Activated CD4-positive, alpha-beta T cell treated with anti-CD3 and anti-CD28 coated beads, Interleukin-2, amount 10 ng/mL, durations not matched to agents 24 days and 14 days (primary cell): Measurements from ENCODE around the gene IL9. TPM values are rescaled to one million over a fixed set of nuclear protein-coding genes. Genes with fewer than 3 reads are reported as not detected.

Experiments used
- DNase-seq: peaks from one replicate; pipeline ENCODE4 v3.0.0; 2022
- H3K27ac Mint-ChIP-seq: one replicate; pipeline ENCODE4 v1.8.0; 2022; ENCODE audit warnings: mild to moderate bottlenecking, mixed read lengths
- H3K27me3 Mint-ChIP-seq: one replicate; pipeline ENCODE4 v1.8.0; 2022; ENCODE audit warnings: mixed read lengths
- H3K36me3 Mint-ChIP-seq: one replicate; pipeline ENCODE4 v1.8.0; 2022; ENCODE audit warnings: low read depth, mild to moderate bottlenecking, mixed read lengths
- H3K4me1 Mint-ChIP-seq: one replicate; pipeline ENCODE4 v1.8.0; 2021; ENCODE audit warnings: mixed read lengths
- H3K4me3 Mint-ChIP-seq: one replicate; pipeline ENCODE4 v1.8.0; 2022; ENCODE audit warnings: mild to moderate bottlenecking, moderate library complexity, mixed read lengths
- H3K9me3 Mint-ChIP-seq: one replicate; pipeline ENCODE4 v1.8.0; 2021; ENCODE audit warnings: mixed read lengths
- intact Hi-C: fragments of 100-400 bp; cut with micrococcal nuclease; formaldehyde crosslinking; loops from one replicate; pipeline ENCODE4 v1.15.1; 2023
- total RNA-seq: library from RNA; stranded (reverse); gene quantifications from 2 replicates; pipeline ENCODE4 v1.2.3, GENCODE V29; 2022

The IL9 gene
- total RNA-seq, 1 donor from 2014 or later = 0.75 TPM

DNA sequence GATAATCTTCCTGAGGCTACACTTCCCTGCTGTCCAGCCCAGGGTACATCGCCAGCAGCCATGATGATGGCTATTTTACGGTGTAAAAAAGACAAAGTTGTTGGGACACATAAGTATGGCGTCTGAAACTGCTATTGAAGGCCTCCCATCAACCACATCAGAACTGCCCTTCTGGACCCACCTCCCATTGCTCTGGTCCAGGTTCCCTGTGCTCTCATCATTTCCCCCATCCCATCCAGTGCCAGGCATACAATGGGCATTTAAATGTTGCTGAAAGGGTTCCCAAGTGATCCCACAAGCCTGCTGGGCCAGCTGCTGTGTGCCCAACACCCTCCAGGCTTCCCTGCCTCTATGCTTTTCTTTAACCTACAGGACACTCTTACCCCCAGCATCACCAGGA lies 10.6 kb downstream of the IL9 start:
- Mint-ChIP-seq H3K27me3 (peaks cover 12% of the 10 kb centered on the region), H3K4me1 (peaks cover 2% of the 10 kb centered on the region), H3K36me3 (no peaks in the 10 kb centered on the region), H3K27ac (no peak overlapping the region), H3K9me3 (no peaks in the 10 kb centered on the region), H3K4me3 (no peak overlapping the region)
- DNase-seq = no peak
- intact Hi-C loops = loop anchor here (10.0 kb wide), 1 partner anchor 540 kb away; no protein-coding TSS in a partner anchor

DNA sequence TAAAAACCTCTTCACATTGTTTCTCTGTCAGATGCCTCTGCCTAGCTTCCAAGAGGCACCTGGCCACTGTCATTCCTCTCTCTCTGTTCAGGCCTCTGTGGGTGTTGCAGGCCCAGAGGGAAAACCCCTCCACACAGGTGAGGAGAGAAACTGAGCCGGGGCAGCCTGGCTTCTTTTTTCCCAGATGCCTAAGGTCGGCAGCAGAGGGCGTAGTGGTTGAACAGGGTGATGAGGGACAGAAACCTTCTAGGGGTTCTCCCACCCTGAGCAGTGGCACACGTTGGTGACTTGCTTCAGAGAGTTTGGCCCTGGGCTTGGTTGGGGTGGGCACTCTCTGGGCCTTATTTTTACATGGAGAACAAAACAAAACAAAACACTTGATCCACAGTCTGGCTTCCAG lies 12.2 kb downstream of the IL9 start:
- DNase-seq = no peak

DNA sequence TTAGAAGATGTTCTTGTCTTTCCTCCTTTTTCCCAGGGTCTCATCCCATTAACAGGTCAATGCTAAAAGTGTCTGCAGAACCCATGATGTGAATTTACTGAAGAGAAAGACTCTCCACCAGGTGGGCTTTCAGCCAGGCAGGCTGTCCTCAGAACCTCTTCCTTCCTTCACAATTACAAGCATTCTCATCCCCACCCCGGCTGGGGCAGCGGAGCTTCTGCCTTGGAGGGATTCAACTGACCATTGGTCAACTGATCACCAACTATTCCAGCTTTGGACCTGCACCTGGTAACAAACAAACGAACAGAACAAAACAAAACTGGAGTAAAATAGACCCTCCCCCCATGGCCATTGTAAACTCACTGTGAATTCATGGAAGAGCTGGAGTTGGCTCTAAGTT lies 12.6 kb downstream of the IL9 start:
- no peak overlapping the region for H3K4me3 Mint-ChIP-seq
- H3K9me3 Mint-ChIP-seq = no peaks in the 10 kb centered on the region
- H3K27ac Mint-ChIP-seq = no peak overlapping the region
- no peak for DNase-seq
- intact Hi-C loops = loop anchor here (10.0 kb wide), 1 partner anchor 542 kb away; no protein-coding TSS in a partner anchor
- peaks cover 2% of the 10 kb centered on the region for H3K4me1 Mint-ChIP-seq
- H3K27me3 Mint-ChIP-seq = peaks cover 5% of the 10 kb centered on the region
- H3K36me3 Mint-ChIP-seq = no peaks in the 10 kb centered on the region

More for the DNA sequence above, 12.2 kb downstream of the IL9 start:
- intact Hi-C loops = loop anchor here (10.0 kb wide), 1 partner anchor 541 kb away; no protein-coding TSS in a partner anchor
- peaks cover 2% of the 10 kb centered on the region for H3K4me1 Mint-ChIP-seq
- H3K36me3 Mint-ChIP-seq = no peaks in the 10 kb centered on the region
- no peak overlapping the region for H3K4me3 Mint-ChIP-seq
- peaks cover 5% of the 10 kb centered on the region for H3K27me3 Mint-ChIP-seq
- no peaks in the 10 kb centered on the region for H3K9me3 Mint-ChIP-seq
- H3K27ac Mint-ChIP-seq = no peak overlapping the region

DNA sequence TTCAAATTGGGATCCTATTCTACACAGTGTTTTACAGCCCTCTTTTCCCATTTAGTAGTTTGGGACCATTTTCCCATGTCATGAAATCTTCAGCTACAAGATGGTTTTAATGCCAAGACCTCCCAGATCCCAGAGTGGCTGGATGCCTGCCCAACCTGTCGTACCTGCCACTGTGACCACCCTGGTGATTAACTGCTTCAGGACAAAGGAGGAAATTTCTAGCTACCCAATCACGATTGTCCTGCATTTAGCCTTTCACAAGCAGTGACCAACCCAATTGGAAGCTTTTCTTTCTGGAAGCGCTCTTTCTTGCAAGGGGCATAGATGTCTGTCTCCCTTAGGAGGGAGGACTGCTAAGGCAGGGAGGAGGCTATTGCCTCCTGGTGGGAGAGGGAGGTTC lies 13.8 kb downstream of the IL9 start:
- Mint-ChIP-seq H3K27me3 (peaks cover 5% of the 10 kb centered on the region), H3K9me3 (no peaks in the 10 kb centered on the region), H3K36me3 (no peaks in the 10 kb centered on the region), H3K4me3 (no peak overlapping the region), H3K4me1 (no peaks in the 10 kb centered on the region), H3K27ac (no peak overlapping the region)
- intact Hi-C loops = loop anchor here (10.0 kb wide), 1 partner anchor 543 kb away; no protein-coding TSS in a partner anchor
- DNase-seq = no peak

DNA sequence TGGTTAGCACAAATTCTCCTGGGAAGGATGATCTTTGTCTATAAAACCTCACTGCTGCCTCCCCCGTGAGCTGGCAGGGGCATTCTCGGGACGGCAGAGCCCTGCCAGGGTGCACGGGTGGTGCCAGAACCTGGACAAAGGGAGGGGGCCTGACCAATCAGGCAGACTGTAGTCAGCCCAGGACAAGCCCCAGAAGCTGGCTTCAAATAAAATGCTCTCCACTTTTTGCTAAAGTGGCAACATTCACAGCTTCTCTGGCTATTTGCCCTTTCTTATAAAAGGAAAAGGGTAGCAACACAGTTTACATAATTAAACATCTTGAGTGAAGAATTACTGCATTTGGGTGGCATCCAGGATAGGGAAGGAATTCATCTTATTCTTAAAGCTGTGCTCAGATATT lies 14.4 kb downstream of the IL9 start:
- no peak overlapping the region for H3K4me3 Mint-ChIP-seq
- H3K9me3 Mint-ChIP-seq = no peaks in the 10 kb centered on the region
- H3K4me1 Mint-ChIP-seq = no peaks in the 10 kb centered on the region
- intact Hi-C loops = loop anchor here (10.0 kb wide), 1 partner anchor 544 kb away; no protein-coding TSS in a partner anchor
- H3K27ac Mint-ChIP-seq = no peak overlapping the region
- H3K27me3 Mint-ChIP-seq = peaks cover 5% of the 10 kb centered on the region
- no peak for DNase-seq
- H3K36me3 Mint-ChIP-seq = no peaks in the 10 kb centered on the region

DNA sequence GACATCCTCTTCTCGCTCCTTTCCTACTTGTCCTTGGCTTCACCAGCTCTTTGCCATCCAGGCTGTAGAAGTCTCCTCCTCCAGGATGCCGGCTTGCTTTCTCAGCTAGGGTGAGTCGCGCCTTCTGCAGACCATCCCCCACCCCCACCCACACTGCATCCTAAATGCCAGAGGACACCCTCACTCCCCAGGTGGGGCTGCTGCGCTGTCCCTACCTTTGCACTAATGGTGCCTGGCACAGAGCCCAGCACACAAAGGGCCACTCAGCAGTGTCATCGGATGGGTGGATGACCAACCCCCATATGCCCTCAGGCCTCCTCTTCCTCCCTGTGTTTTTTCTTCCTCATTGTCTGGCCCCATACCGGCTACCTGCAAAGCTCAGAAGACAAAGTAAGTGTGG lies 14.8 kb downstream of the IL9 start:
- intact Hi-C loops = loop anchor here (10.0 kb wide), 1 partner anchor 544 kb away; no protein-coding TSS in a partner anchor
- DNase-seq = no peak
- H3K9me3 Mint-ChIP-seq = no peaks in the 10 kb centered on the region
- H3K4me3 Mint-ChIP-seq = no peak overlapping the region
- no peak overlapping the region for H3K27ac Mint-ChIP-seq
- peaks cover 5% of the 10 kb centered on the region for H3K27me3 Mint-ChIP-seq
- H3K36me3 Mint-ChIP-seq = no peaks in the 10 kb centered on the region
- H3K4me1 Mint-ChIP-seq = no peaks in the 10 kb centered on the region

DNA sequence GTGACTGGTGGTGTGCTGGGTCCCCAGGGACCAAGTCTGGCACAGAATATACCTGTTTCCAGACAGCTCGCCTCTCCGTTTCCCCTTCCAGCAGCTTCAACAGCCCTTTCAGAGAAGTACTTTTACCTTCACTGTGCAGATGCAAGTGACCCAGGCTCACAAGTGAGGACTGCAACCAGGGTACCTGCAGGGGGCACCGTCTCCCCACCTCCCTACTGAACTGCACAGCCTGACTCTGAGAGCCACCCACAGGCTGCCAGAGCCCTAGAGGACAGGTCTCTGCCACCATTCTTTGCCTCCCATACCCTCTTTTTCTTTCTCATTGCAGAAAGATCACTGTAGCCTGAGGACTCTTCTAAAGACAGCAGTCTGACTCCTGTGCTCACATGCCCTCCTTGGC lies 15.4 kb downstream of the IL9 start:
- no peaks in the 10 kb centered on the region for H3K36me3 Mint-ChIP-seq
- DNase-seq = no peak
- H3K9me3 Mint-ChIP-seq = no peaks in the 10 kb centered on the region
- no peak overlapping the region for H3K4me3 Mint-ChIP-seq
- H3K27me3 Mint-ChIP-seq = peaks cover 5% of the 10 kb centered on the region
- H3K27ac Mint-ChIP-seq = no peak overlapping the region
- intact Hi-C loops = loop anchor here (10.0 kb wide), 1 partner anchor 545 kb away; no protein-coding TSS in a partner anchor
- H3K4me1 Mint-ChIP-seq = no peaks in the 10 kb centered on the region

DNA sequence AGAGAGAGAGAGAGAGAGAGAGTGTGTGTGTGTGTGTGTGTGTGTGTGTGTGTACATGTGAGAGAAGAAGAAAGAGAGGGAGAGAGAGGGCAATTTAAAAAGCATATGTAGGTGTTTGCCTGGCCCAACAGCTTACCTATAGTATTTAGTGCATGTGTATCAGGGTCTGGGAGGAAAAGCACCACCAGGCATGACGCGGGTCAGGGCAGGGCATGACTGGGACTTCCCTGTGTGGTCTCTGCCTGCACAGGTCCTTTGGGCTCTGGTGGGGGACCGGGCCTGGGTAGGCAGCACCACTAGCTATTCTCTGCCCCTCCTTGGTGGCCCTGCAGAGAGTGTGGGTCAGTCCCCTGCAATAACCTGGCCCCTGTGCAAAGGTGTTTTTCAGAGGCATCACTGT lies 16.1 kb downstream of the IL9 start:
- intact Hi-C loops = no loop called here
- Mint-ChIP-seq H3K9me3 (no peaks in the 10 kb centered on the region), H3K4me3 (no peak overlapping the region)

DNA sequence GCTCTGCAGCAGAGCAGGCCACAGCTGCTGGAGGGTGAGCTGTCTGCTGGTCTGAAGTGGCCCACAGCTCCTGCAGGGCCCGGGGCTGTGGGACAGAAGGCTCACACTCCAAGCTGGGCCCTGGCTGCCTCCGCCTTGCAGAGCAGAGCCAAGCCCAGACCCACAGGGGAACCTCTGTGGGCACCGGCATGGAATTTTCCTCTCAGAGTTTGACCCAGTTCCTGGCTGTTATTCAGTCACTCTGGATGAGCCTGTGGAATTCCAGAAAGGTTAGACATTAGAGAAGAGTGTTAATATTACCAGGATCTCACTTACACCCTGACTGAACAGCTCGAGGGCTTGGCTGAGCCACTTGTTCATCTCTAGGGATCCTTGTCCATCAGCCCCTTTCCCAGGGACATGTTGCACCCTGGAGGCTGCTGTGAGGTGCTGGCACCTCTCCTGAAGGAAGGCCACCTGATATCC lies 17.5 kb downstream of the IL9 start:
- intact Hi-C loops = no loop called here
- Mint-ChIP-seq H3K27me3 (peaks cover 2% of the 10 kb centered on the region), H3K27ac (no peak overlapping the region), H3K4me1 (no peaks in the 10 kb centered on the region), H3K4me3 (no peak overlapping the region), H3K36me3 (no peaks in the 10 kb centered on the region), H3K9me3 (no peaks in the 10 kb centered on the region)
- DNase-seq = no peak

More for the DNA sequence above, 16.1 kb downstream of the IL9 start:
- H3K4me1 Mint-ChIP-seq = no peaks in the 10 kb centered on the region
- H3K27me3 Mint-ChIP-seq = peaks cover 2% of the 10 kb centered on the region
- DNase-seq = no peak
- no peak overlapping the region for H3K27ac Mint-ChIP-seq
- H3K36me3 Mint-ChIP-seq = no peaks in the 10 kb centered on the region

DNA sequence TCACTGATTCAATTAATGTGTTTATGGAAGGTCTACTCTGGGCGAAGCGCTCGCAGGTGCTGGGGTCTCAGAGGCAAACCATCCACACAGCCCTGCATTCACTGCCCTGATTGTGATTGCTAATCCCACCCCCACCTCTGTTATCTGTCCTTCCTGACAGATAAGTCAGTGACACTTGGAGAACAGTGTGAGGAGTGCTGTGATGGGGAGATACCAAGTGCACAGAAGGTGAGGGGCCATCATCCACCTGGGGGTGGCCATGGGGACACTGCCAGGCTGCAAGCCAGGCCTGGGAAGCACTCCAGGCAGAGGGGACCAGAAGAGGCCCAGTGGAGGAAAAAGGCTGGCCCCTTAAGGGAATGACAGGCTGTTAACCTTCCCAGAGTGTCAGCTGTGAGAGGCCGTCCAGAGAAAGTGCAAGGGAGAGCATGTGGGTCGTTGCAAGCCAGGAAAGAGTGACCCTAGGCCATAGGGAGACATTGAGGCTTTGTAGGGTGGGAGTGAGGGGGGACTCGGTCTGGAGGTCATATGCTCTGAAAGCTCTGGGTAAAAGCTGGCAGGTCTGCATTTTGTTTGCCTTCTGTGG lies 18.0 kb downstream of the IL9 start:
- no peaks in the 10 kb centered on the region for H3K36me3 Mint-ChIP-seq
- no peak overlapping the region for H3K4me3 Mint-ChIP-seq
- no peaks in the 10 kb centered on the region for H3K9me3 Mint-ChIP-seq
- intact Hi-C loops = no loop called here
- no peak for DNase-seq
- peaks cover 2% of the 10 kb centered on the region for H3K27me3 Mint-ChIP-seq
- no peaks in the 10 kb centered on the region for H3K4me1 Mint-ChIP-seq
- H3K27ac Mint-ChIP-seq = no peak overlapping the region

DNA sequence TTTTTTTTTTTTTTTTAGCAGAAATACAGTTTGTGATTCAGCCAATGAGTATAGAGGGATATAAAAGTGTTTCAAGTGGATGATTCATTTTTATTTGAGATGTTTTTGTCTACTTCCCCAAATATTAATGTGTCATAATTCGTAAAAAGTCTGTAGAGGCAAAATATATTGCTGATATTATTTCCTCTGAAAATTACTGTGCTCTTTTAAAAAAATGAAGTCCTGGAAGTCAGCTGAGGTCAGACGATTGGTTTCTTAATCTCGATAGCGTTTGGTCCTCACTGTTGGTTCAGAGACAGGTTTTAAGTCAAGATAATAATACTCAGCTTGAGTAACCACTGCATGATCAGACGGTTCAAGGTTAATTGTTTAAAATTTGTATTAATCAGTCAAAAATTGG lies 19.5 kb downstream of the IL9 start:
- H3K36me3 Mint-ChIP-seq = no peaks in the 10 kb centered on the region
- H3K4me1 Mint-ChIP-seq = no peaks in the 10 kb centered on the region
- H3K4me3 Mint-ChIP-seq = no peak overlapping the region
- intact Hi-C loops = no loop called here
- DNase-seq = no peak
- H3K9me3 Mint-ChIP-seq = no peaks in the 10 kb centered on the region
- peaks cover 2% of the 10 kb centered on the region for H3K27me3 Mint-ChIP-seq
- no peak overlapping the region for H3K27ac Mint-ChIP-seq

DNA sequence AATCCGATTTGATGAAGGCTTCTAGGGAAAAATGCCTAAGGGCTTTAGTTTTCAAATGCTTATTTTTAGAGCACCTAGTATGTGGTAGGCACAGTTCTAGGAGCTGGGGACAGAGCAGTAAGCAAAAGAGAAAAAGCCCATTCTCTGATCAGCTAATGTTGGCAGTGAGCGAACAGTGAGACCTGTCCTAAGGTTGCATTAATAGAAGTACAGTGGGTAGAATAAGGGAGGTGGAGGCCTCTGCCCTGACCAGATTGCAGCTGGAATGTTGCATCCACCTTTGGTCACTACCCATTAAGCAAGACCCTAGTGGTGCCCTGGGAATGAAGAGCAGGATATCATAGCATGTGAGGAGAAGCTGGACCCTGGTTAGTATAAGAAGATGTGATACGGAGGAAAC lies 20.1 kb downstream of the IL9 start:
- no peak for DNase-seq
- Mint-ChIP-seq H3K4me1 (no peaks in the 10 kb centered on the region), H3K27me3 (peaks cover 2% of the 10 kb centered on the region), H3K27ac (no peak overlapping the region), H3K36me3 (no peaks in the 10 kb centered on the region), H3K9me3 (no peaks in the 10 kb centered on the region), H3K4me3 (no peak overlapping the region)
- intact Hi-C loops = no loop called here

DNA sequence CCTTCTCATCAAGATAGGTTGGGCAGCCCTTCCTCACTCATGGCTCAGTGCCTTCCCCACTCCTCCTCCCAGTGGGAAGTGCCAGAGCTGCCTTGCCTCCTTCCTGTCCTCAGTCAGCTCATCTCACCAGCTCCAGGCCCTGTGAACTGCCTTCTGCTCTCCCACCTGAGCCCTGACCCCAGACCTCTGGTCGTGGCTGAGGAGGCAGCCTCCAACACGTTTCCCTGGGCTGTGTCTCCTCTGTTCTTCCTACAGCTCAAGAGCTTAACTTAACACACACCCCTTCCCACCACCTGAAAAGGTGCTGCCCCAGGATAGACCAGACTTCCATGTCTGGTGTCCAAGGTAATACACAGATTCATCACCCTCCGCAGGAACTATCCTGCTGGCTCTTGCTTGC lies 21.2 kb downstream of the IL9 start:
- intact Hi-C loops = no loop called here
- Mint-ChIP-seq H3K36me3 (no peaks in the 10 kb centered on the region), H3K27ac (no peak overlapping the region), H3K9me3 (no peaks in the 10 kb centered on the region), H3K27me3 (no peaks in the 10 kb centered on the region), H3K4me1 (no peaks in the 10 kb centered on the region), H3K4me3 (no peak overlapping the region)
- no peak for DNase-seq

DNA sequence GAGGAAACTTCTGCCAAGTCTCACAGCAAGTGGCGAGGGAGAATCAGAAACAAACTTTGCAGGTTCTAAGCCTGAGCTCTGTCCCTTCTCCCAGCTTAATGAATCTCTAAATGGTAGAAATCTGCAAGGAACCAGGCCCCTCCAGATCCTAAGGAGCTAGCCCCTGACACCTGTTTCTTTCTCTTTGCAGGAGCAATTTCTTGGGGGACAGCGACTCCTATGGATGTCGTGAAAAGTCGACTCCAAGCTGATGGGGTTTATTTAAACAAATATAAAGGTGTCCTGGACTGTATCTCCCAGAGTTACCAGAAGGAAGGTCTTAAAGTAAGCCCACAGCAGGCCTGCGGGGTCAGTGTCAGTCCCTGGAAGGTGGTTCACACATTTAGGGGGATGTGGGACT lies 21.8 kb downstream of the IL9 start:
- intact Hi-C loops = no loop called here
- DNase-seq = no peak
- Mint-ChIP-seq H3K4me3 (no peak overlapping the region), H3K27ac (no peak overlapping the region), H3K27me3 (no peaks in the 10 kb centered on the region), H3K36me3 (no peaks in the 10 kb centered on the region), H3K9me3 (no peaks in the 10 kb centered on the region), H3K4me1 (no peaks in the 10 kb centered on the region)
